Lower lobe of right lung (tissue), 2 donors: Measurements from ENCODE around the gene TRPM2. TPM values are rescaled to one million over a fixed set of nuclear protein-coding genes. Genes with fewer than 3 reads are reported as not detected.

ENCODE experiments used
- ATAC-seq, 2 donors: fragments of 200-7000 bp; cut with Tn5 transposase; one replicate each; pipeline ENCODE4 v1.9.1; 2020 to 2022; ENCODE audit warnings: mild to moderate bottlenecking in 2 of 2, moderate library complexity in 2 of 2
- DNase-seq: peaks from one replicate; pipeline ENCODE4 v3.0.0-alpha.2; 2020
- H3K27ac ChIP-seq: fragments of 200-600 bp; one replicate; pipeline ENCODE4 v1.8.0; 2022
- H3K27me3 ChIP-seq: fragments of 200-600 bp; one replicate; pipeline ENCODE4 v1.8.0; 2022; ENCODE audit warnings: low read depth
- H3K36me3 ChIP-seq: fragments of 200-600 bp; one replicate; pipeline ENCODE4 v1.8.0; 2022; ENCODE audit warnings: mild to moderate bottlenecking
- H3K4me1 ChIP-seq: fragments of 200-600 bp; one replicate; pipeline ENCODE4 v1.8.0; 2022
- H3K4me3 ChIP-seq: fragments of 200-600 bp; one replicate; pipeline ENCODE4 v1.8.0; 2022; ENCODE audit warnings: mild to moderate bottlenecking
- H3K9me3 ChIP-seq: fragments of 200-600 bp; one replicate; pipeline ENCODE4 v1.8.0; 2022
- intact Hi-C: fragments of 100-400 bp; cut with DNase I; formaldehyde crosslinking; loops from one replicate; pipeline ENCODE4 v1.11.0; 2022
- total RNA-seq: library from RNA; stranded (reverse); fragmentation: NEBNext Ultra II Directional; extraction: Animal tissue kit (Norgen Biotek cat#: 25700); gene quantifications from one replicate; pipeline ENCODE4 v1.2.1, GENCODE V29; 2021
- TF ChIP-seq, protein P1 (sequence below): fragments of 200-600 bp; IDR thresholded peaks from one replicate; pipeline ENCODE4 v1.8.0; 2022; ENCODE audit warnings: antibody characterized with exemption, mild to moderate bottlenecking
- donor health status: DM: no; HTN: yes; CAD: no; lungs with severe emphysema.

TRPM2 gene
- total RNA-seq, 1 donor from 2014 or later = 17.9 TPM

DNA sequence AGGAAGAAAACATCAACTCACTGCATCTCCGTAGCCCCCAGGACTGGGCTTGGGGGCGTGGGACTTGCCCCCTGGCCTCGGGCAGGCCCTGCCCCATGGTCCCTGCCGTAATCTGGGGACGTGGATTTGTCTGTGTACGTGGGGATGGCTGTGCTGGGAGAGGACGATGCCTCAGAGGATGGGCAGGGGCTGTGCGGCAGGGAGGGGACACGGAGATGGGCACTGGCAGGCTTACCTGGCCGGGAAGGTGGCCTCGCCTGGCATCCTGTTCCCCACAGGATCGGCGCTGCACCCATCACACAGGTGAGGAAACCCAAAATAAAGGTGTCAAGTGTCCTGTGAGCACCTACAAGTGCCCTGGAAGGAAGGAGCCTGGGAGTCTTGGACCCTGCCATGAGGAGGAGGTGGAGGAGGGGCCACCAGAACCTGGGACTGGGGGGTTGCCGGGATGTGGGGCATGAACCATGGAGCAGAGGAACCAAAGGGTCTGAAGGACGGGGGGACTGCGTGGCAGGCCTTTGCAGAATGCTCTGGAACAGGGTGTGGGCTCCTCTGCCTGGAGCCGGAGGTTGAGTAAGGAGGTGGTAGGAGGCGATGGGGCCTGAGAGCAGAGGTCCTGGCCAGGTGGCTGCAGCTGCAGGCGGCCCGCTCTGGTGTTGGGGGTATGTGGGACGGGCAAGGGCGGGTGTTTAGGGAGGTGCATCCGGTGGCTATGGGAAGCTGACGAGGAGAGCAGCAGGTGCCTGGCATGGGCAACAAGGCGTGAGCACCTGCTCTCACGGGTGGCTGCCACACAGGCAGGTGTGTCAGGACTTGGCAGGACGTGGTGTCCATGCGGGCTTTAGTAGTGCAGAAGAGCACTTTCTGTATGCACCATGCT is 74.1 kb downstream of the TRPM2 start:
- Histone ChIP-seq H3K27ac (no peak overlapping the region), H3K27me3 (peaks cover 6% of the 10 kb centered on the region), H3K4me1 (no peaks in the 10 kb centered on the region), H3K9me3 (peaks cover 10% of the 10 kb centered on the region), H3K4me3 (no peak overlapping the region), H3K36me3 (no peaks in the 10 kb centered on the region)
- DNase-seq = peak; percentile 45
- peak in 1 of 2 donors; percentile 14 for ATAC-seq
- intact Hi-C loops = no loop called here
- TF ChIP-seq, protein P1, sequence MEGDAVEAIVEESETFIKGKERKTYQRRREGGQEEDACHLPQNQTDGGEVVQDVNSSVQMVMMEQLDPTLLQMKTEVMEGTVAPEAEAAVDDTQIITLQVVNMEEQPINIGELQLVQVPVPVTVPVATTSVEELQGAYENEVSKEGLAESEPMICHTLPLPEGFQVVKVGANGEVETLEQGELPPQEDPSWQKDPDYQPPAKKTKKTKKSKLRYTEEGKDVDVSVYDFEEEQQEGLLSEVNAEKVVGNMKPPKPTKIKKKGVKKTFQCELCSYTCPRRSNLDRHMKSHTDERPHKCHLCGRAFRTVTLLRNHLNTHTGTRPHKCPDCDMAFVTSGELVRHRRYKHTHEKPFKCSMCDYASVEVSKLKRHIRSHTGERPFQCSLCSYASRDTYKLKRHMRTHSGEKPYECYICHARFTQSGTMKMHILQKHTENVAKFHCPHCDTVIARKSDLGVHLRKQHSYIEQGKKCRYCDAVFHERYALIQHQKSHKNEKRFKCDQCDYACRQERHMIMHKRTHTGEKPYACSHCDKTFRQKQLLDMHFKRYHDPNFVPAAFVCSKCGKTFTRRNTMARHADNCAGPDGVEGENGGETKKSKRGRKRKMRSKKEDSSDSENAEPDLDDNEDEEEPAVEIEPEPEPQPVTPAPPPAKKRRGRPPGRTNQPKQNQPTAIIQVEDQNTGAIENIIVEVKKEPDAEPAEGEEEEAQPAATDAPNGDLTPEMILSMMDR = no peak

DNA sequence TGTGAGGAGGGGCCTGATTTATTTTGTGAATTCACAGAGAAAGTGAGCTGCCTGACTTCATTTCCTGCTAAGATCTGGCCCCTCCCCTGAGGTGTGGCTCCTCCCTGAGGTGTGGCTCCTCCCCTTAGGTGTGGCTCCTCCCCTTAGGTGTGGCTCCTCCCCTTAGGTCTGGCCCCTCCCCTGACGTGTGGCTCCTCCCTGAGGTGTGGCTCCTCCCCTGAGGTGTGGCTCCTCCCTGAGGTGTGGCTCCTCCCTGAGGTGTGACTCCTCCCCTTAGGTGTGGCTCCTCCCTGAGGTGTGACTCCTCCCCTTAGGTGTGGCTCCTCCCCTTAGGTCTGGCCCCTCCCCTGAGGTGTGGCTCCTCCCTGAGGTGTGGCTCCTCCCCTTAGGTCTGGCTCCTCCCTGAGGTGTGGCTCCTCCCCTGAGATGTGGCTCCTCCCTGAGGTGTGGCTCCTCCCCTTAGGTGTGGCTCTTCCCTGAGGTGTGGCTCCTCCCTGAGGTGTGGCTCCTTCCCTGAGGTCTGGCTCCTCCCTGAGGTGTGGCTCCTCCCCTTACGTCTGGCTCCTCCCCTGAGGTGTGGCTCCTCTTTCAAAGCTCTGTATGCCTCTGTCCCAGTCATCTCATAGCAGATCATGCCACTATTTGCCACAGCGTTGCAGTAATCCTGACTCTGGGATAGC is 75.0 kb downstream of the TRPM2 start:
- Histone ChIP-seq H3K4me3 (no peak overlapping the region), H3K4me1 (no peaks in the 10 kb centered on the region), H3K27me3 (peaks cover 6% of the 10 kb centered on the region), H3K27ac (no peak overlapping the region), H3K9me3 (peaks cover 10% of the 10 kb centered on the region), H3K36me3 (no peaks in the 10 kb centered on the region)
- intact Hi-C loops = no loop called here
- ATAC-seq (peak in 1 of 2 donors; percentile 45), DNase-seq (peak; percentile 54)
- TF ChIP-seq, protein P1 = no peak

DNA sequence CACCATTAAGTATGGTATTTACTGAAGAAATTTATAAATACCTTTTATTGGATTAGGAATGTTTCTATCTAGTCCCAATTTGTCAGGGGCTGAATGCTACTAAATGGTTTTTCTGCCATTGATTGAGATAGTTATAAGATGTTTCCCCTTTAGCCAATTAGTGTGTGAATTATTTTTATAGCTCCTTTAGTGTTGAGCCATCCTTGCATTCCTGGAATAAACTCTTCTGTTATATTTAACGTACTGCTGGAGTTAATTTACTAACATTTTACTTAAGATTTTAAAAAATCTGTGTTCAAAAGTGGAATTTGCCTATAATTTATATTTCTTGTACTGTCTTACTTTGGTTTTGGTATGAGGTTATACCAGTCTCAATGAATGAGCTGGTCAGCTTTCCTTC is 76.5 kb downstream of the TRPM2 start:
- H3K9me3 ChIP-seq = peaks cover 10% of the 10 kb centered on the region
- H3K4me3 ChIP-seq = no peak overlapping the region
- ATAC-seq (no peak), DNase-seq (no peak)
- intact Hi-C loops = no loop called here
- H3K27me3 ChIP-seq = peaks cover 6% of the 10 kb centered on the region
- H3K4me1 ChIP-seq = no peaks in the 10 kb centered on the region
- H3K27ac ChIP-seq = no peak overlapping the region
- TF ChIP-seq, protein P1 = no peak
- no peaks in the 10 kb centered on the region for H3K36me3 ChIP-seq

DNA sequence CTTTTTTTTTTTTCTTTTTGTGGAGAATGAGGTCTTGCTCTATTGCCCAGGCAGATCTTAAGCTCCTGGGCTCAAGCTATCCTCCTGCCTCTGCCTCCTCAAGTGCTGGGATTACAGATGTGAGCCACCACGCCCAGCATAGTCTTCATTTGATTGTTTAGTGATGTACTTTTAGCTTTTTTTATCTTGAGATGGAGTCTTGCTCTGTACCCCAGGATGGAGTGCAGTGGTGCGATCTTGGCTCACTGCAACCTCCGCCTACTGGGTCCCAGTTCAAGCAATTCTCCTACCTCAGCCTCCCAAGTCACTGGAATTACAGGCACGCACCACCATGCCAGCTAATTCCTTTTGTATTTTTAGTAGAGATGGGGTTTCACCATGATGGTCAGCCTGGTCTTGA is 77.9 kb downstream of the TRPM2 start:
- DNase-seq (no peak), ATAC-seq (no peak)
- intact Hi-C loops = no loop called here
- H3K9me3 ChIP-seq = peaks cover 10% of the 10 kb centered on the region
- H3K36me3 ChIP-seq = no peaks in the 10 kb centered on the region
- no peaks in the 10 kb centered on the region for H3K4me1 ChIP-seq
- TF ChIP-seq, protein P1 = no peak
- no peak overlapping the region for H3K4me3 ChIP-seq
- H3K27me3 ChIP-seq = no peaks in the 10 kb centered on the region
- H3K27ac ChIP-seq = no peak overlapping the region

DNA sequence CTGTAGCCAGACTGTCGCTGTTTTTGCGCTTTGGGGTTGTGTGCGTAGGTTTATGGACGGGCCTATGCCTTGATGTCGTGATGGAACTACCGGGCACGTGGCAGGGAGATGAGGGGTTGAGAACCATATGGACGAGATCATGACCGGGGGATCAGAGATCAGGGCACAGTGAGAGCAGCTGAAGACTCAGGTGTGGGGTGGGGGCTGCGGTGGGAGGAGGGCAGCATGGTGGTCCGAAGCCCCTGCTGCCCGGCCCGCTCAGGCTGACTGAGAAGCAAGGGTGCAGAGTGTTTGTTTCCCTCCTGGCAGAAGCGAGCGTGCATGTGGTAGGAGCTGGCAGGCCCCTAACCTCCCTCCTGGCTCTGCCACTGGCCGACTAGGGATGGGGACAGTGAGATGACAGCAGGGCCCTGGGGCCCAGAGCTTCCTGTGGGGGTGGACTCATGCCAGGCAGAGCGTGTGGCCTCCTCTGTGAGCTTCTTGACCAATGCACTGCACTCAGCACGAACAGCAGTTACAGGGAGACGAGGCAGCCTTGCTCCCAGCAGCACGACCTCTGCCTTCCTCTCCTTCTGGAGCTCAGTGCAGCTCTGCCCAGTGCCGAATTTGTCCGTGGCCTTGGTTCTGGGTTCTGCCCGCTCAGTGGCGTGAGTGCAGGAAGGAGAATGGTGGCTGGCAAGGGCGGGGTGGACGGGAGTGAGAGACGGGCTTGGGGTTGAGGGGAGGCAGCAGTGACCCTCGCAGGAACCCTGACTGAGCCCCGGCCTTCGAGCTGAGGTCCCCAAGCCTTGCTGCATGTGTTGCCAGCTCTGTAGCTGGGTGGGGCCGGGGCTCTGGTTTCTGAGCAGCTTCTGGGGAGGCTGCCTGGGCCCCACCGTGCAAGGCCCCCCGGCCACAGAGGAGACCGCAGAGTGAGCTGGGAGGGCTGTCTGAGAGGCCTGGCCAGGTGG is 79.7 kb downstream of the TRPM2 start:
- TF ChIP-seq, protein P1 = no peak
- Histone ChIP-seq H3K4me1 (no peaks in the 10 kb centered on the region), H3K4me3 (no peak overlapping the region), H3K27ac (no peak overlapping the region), H3K36me3 (peaks cover 5% of the 10 kb centered on the region), H3K9me3 (peaks cover 10% of the 10 kb centered on the region), H3K27me3 (no peaks in the 10 kb centered on the region)
- no peak for ATAC-seq
- DNase-seq = no peak
- intact Hi-C loops = no loop called here
